GM23338 (cell line): ENCODE measurements around the gene RNF112. TPM values are rescaled to one million over a fixed set of nuclear protein-coding genes. Genes with fewer than 3 reads are reported as not detected.
"Not testable (repeated sequence)": the region's sequence is repeated elsewhere in the genome, so short reads cannot be mapped to it uniquely, and the experiment has no call there.

Experiments used
- ATAC-seq: fragments of 200-7000 bp; cut with Tn5 transposase; 3 replicates; pipeline ENCODE4 v1.9.1; 2020
- DNase-seq: peaks from one replicate; pipeline ENCODE4 v3.0.0-alpha.2; 2015; ENCODE audit warnings: low spot score
- H2AFZ ChIP-seq: fragments of 200-600 bp; sonication (generic); 2 replicates; pipeline ENCODE4 v1.8.0; 2016; ENCODE audit warnings: antibody characterized with exemption, mild to moderate bottlenecking, moderate library complexity
- H3F3A ChIP-seq: fragments of 200-600 bp; sonication (generic); replicated peaks from 2 replicates; pipeline ENCODE4 v1.8.0; 2017; ENCODE audit warnings: antibody characterized with exemption, mixed run types, low read depth
- H3K27ac ChIP-seq: fragments of 200-600 bp; sonication (generic); 2 replicates; pipeline ENCODE4 v1.6.1; 2016; ENCODE audit warnings: low read depth
- H3K27me3 ChIP-seq: fragments of 200-600 bp; sonication (generic); 2 replicates; pipeline ENCODE4 v1.8.0; 2016; ENCODE audit warnings: mild to moderate bottlenecking, mixed run types, moderate library complexity; ENCODE audit not compliant: insufficient read depth
- H3K36me3 ChIP-seq: fragments of 200-600 bp; sonication (generic); 2 replicates; pipeline ENCODE4 v1.8.0; 2016; ENCODE audit warnings: mild to moderate bottlenecking; ENCODE audit not compliant: insufficient read depth
- H3K4me1 ChIP-seq: fragments of 200-600 bp; sonication (generic); 2 replicates; pipeline ENCODE4 v1.8.0; 2016; ENCODE audit warnings: mild to moderate bottlenecking, moderate library complexity; ENCODE audit not compliant: insufficient read depth
- H3K4me2 ChIP-seq: fragments of 200-600 bp; sonication (generic); 2 replicates; pipeline ENCODE4 v1.7.1; 2017; ENCODE audit warnings: mixed run types
- H3K4me3 ChIP-seq: fragments of 200-600 bp; sonication (generic); 2 replicates; pipeline ENCODE4 v1.6.1; 2016; ENCODE audit warnings: mixed run types
- H3K79me2 ChIP-seq: fragments of 200-600 bp; sonication (generic); replicated peaks from 2 replicates; pipeline ENCODE4 v1.8.0; 2017; ENCODE audit warnings: mild to moderate bottlenecking; ENCODE audit not compliant: insufficient read depth
- H3K9me2 ChIP-seq: fragments of 200-600 bp; sonication (generic); 2 replicates; pipeline ENCODE4 v1.8.0; 2017; ENCODE audit not compliant: insufficient read depth
- H4K20me1 ChIP-seq: fragments of 200-600 bp; sonication (generic); replicated peaks from 2 replicates; pipeline ENCODE4 v1.8.0; 2017; ENCODE audit warnings: mild to moderate bottlenecking; ENCODE audit not compliant: insufficient read depth
- H3K27ac Mint-ChIP-seq: 2 replicates; pipeline ENCODE4 v1.8.0; 2020; ENCODE audit warnings: inconsistent platforms, mild to moderate bottlenecking, moderate library complexity, mixed read lengths
- H3K27me3 Mint-ChIP-seq: 3 replicates; pipeline ENCODE4 v1.8.0; 2022; ENCODE audit warnings: low read depth, mild to moderate bottlenecking, moderate library complexity, mixed read lengths, inconsistent platforms; ENCODE audit not compliant: insufficient read depth, poor library complexity
- H3K36me3 Mint-ChIP-seq: 3 replicates; pipeline ENCODE4 v1.8.0; 2021; ENCODE audit warnings: low read depth, mild to moderate bottlenecking, inconsistent platforms, moderate library complexity, mixed read lengths
- H3K4me1 Mint-ChIP-seq: 3 replicates; pipeline ENCODE4 v1.8.0; 2020; ENCODE audit warnings: mild to moderate bottlenecking, inconsistent platforms, mixed read lengths
- H3K4me3 Mint-ChIP-seq: 3 replicates; pipeline ENCODE4 v1.8.0; 2021; ENCODE audit warnings: moderate library complexity, mild to moderate bottlenecking, inconsistent platforms, mixed read lengths
- H3K9me3 Mint-ChIP-seq: 3 replicates; pipeline ENCODE4 v1.8.0; 2020; ENCODE audit warnings: moderate library complexity, mild to moderate bottlenecking, inconsistent platforms, mixed read lengths
- EZH2phosphoT487 ChIP-seq: fragments of 200-600 bp; sonication (generic); IDR thresholded peaks from one replicate; pipeline ENCODE4 v1.8.1; 2018; ENCODE audit warnings: antibody characterized with exemption; ENCODE audit not compliant: unreplicated experiment
- polyA plus RNA-seq: library from polyadenylated mRNA; unstranded; fragments of >200 nt; fragmentation: Nextera tagmentation; extraction: Ambion mirVana; gene quantifications from 2 replicates; pipeline ENCODE4 v1.2.1, GENCODE V29; 2016
- total RNA-seq: library from RNA; depleted of rRNA; stranded (reverse); fragments of >200 nt; shearing (Covaris generic); gene quantifications from 2 replicates; pipeline ENCODE4 v1.2.3, GENCODE V29; 2014
- TF ChIP-seq, protein P1 (sequence below): fragments of 250-450 bp; sonication (Bioruptor Pico); IDR thresholded peaks from 2 replicates; pipeline ENCODE4 v1.5.0; 2020; ENCODE audit warnings: mild to moderate bottlenecking, moderate library complexity

Gene RNF112
- total and polyA plus RNA-seq, 2 experiments from 2014 or later, result 0.42 to 4.1 TPM

- TF ChIP-seq, protein P1, sequence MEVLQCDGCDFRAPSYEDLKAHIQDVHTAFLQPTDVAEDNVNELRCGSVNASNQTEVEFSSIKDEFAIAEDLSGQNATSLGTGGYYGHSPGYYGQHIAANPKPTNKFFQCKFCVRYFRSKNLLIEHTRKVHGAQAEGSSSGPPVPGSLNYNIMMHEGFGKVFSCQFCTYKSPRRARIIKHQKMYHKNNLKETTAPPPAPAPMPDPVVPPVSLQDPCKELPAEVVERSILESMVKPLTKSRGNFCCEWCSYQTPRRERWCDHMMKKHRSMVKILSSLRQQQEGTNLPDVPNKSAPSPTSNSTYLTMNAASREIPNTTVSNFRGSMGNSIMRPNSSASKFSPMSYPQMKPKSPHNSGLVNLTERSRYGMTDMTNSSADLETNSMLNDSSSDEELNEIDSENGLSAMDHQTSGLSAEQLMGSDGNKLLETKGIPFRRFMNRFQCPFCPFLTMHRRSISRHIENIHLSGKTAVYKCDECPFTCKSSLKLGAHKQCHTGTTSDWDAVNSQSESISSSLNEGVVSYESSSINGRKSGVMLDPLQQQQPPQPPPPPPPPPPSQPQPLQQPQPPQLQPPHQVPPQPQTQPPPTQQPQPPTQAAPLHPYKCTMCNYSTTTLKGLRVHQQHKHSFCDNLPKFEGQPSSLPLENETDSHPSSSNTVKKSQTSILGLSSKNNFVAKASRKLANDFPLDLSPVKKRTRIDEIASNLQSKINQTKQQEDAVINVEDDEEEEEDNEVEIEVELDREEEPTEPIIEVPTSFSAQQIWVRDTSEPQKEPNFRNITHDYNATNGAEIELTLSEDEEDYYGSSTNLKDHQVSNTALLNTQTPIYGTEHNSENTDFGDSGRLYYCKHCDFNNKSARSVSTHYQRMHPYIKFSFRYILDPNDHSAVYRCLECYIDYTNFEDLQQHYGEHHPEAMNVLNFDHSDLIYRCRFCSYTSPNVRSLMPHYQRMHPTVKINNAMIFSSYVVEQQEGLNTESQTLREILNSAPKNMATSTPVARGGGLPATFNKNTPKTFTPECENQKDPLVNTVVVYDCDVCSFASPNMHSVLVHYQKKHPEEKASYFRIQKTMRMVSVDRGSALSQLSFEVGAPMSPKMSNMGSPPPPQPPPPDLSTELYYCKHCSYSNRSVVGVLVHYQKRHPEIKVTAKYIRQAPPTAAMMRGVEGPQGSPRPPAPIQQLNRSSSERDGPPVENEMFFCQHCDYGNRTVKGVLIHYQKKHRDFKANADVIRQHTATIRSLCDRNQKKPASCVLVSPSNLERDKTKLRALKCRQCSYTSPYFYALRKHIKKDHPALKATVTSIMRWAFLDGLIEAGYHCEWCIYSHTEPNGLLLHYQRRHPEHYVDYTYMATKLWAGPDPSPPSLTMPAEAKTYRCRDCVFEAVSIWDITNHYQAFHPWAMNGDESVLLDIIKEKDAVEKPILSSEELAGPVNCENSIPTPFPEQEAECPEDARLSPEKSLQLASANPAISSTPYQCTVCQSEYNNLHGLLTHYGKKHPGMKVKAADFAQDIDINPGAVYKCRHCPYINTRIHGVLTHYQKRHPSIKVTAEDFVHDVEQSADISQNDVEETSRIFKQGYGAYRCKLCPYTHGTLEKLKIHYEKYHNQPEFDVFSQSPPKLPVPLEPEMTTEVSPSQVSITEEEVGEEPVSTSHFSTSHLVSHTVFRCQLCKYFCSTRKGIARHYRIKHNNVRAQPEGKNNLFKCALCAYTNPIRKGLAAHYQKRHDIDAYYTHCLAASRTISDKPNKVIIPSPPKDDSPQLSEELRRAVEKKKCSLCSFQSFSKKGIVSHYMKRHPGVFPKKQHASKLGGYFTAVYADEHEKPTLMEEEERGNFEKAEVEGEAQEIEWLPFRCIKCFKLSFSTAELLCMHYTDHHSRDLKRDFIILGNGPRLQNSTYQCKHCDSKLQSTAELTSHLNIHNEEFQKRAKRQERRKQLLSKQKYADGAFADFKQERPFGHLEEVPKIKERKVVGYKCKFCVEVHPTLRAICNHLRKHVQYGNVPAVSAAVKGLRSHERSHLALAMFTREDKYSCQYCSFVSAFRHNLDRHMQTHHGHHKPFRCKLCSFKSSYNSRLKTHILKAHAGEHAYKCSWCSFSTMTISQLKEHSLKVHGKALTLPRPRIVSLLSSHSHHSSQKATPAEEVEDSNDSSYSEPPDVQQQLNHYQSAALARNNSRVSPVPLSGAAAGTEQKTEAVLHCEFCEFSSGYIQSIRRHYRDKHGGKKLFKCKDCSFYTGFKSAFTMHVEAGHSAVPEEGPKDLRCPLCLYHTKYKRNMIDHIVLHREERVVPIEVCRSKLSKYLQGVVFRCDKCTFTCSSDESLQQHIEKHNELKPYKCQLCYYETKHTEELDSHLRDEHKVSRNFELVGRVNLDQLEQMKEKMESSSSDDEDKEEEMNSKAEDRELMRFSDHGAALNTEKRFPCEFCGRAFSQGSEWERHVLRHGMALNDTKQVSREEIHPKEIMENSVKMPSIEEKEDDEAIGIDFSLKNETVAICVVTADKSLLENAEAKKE (CRISPR knock-in tag), result no peak
Measured at GRCh38 chr17:19440421-19440820, 29.4 kb downstream of the RNF112 start (continued).

- H3K79me2 ChIP-seq, H3K27me3 ChIP-seq, DNase-seq, H3K27me3 Mint-ChIP-seq, H3K4me3 Mint-ChIP-seq, H3K27ac Mint-ChIP-seq, H3K4me3 ChIP-seq, H3K9me2 ChIP-seq, H4K20me1 ChIP-seq, ATAC-seq, H3F3A ChIP-seq, H3K27ac ChIP-seq, H3K4me2 ChIP-seq, H2AFZ ChIP-seq: not testable (repeated sequence)
- H3K36me3 Mint-ChIP-seq, result peaks cover 41% of the 10 kb centered on the region
- H3K4me1 Mint-ChIP-seq, result peaks cover 12% of the 10 kb centered on the region
- peaks cover 50% of the 10 kb centered on the region for H3K9me3 Mint-ChIP-seq
- H3K4me1 ChIP-seq, result peaks cover 16% of the 10 kb centered on the region
- peaks cover 13% of the 10 kb centered on the region for H3K36me3 ChIP-seq
Measured at GRCh38 chr17:19441288-19441687, 30.3 kb downstream of the RNF112 start.

- Histone ChIP-seq H3K36me3 (peaks cover 13% of the 10 kb centered on the region), H3F3A (no peaks in the 10 kb centered on the region), H3K79me2 (no peaks in the 10 kb centered on the region), H2AFZ (no peak overlapping the region), H3K27me3 (no peaks in the 10 kb centered on the region), H4K20me1 (no peaks in the 10 kb centered on the region), H3K4me1 (peaks cover 13% of the 10 kb centered on the region), H3K4me2 (no peak overlapping the region), H3K9me2 (no peaks in the 10 kb centered on the region), H3K4me3 (no peak overlapping the region; the same call in 1 of the 2 replicates), H3K27ac (no peak overlapping the region)
- peaks cover 5% of the 10 kb centered on the region for H3K27me3 Mint-ChIP-seq
- peaks cover 50% of the 10 kb centered on the region for H3K9me3 Mint-ChIP-seq
- peaks cover 41% of the 10 kb centered on the region for H3K36me3 Mint-ChIP-seq
- peaks cover 15% of the 10 kb centered on the region for H3K4me1 Mint-ChIP-seq
- DNase-seq (no peak), ATAC-seq (no peak)
- no peak overlapping the region for H3K27ac Mint-ChIP-seq
- H3K4me3 Mint-ChIP-seq, result no peak overlapping the region
- no peak for TF ChIP-seq EZH2phosphoT487
- TF ChIP-seq, protein P1 (CRISPR knock-in tag), result no peak
Measured at GRCh38 chr17:19442731-19443130, 31.7 kb downstream of the RNF112 start.
